BLaER1 treated with 17β-estradiol and CSF1 and Interleukin-3, amounts not matched to agents 10 nM and 100 nM (cell line): ENCODE results near the gene ANKHD1.

Experiments used
- H3K27ac ChIP-seq, 11 experiments: shearing (Covaris generic); formaldehyde crosslinking; 2 replicates each; pipeline ENCODE4 v1.8.1; 2022
- H3K27me3 ChIP-seq, 11 experiments: shearing (Covaris generic); formaldehyde crosslinking; 2 replicates each; pipeline ENCODE4 v1.8.1; 2022
- H3K36me3 ChIP-seq, 11 experiments: shearing (Covaris generic); formaldehyde crosslinking; 2 replicates each; pipeline ENCODE4 v1.8.1; 2022
- H3K4me1 ChIP-seq, 10 experiments: shearing (Covaris generic); formaldehyde crosslinking; 2 replicates each; pipeline ENCODE4 v1.8.1; 2022
- H3K4me2 ChIP-seq, 11 experiments: shearing (Covaris generic); formaldehyde crosslinking; 2 replicates each; pipeline ENCODE4 v1.8.1; 2022
- H3K4me3 ChIP-seq, 10 experiments: shearing (Covaris generic); formaldehyde crosslinking; 2 replicates each; pipeline ENCODE4 v1.8.1; 2022
- H3K9ac ChIP-seq, 11 experiments: shearing (Covaris generic); formaldehyde crosslinking; 2 replicates each; pipeline ENCODE4 v1.8.1; 2022
- H3K9me3 ChIP-seq, 11 experiments: shearing (Covaris generic); formaldehyde crosslinking; replicated peaks in 1 of 11; 2 replicates each; pipeline ENCODE4 v1.8.1; 2022
- H4K20me1 ChIP-seq, 11 experiments: shearing (Covaris generic); formaldehyde crosslinking; 2 replicates each; pipeline ENCODE4 v1.8.1; 2022
- Cebpa-rat ChIP-seq, 11 experiments: shearing (Covaris generic); IDR thresholded peaks; 2 replicates each; pipeline ENCODE4 v1.8.1; 2022

Gene ANKHD1

DNA sequence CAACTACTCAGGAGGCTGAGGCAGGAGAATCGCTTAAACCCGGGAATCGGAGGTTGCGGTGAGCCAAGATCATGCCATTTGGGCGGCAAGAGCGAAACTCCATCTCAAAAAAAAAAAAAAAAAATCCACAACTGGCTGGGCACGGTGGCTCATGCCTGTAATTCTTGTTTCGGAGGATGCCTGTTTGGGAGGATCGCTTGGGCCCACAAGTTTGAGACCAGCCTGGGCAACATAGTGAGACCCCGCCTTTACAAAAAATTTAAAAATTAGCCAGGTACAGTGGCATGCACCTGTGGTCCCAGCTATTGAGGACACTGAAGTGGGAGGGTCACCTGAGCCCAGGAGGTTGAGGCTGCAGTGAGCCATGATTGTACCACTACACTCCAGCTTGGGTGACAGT is 144.0 kb downstream of the ANKHD1 start:
- peaks cover 56 to 78% (median 70%) of the 10 kb centered on the region in 11 experiments for H3K36me3 ChIP-seq
- no peak for TF ChIP-seq Cebpa-rat (IDR thresholded peaks at IDR 0.05)
- H3K27ac ChIP-seq: no peak overlapping the region
- H3K27me3 ChIP-seq: no peaks in the 10 kb centered on the region
- no peak overlapping the region for H3K4me3 ChIP-seq
- H3K9me3 ChIP-seq: no peaks in the 10 kb centered on the region
- H3K4me2 ChIP-seq: peak overlapping the region in 2 of 11 experiments; percentile 97; a peak in 1 of 22 replicates
- H3K9ac ChIP-seq: 0 out of 22 replicates have a peak overlapping the region, but pooled peaks of 1 of the 11 experiments have one; percentile 3
- H4K20me1 ChIP-seq: peaks cover 0 to 30% (median 0%) of the 10 kb centered on the region in 11 experiments; a peak in 7 of 22 replicates
- H3K4me1 ChIP-seq: peaks cover 39 to 51% (median 42%) of the 10 kb centered on the region in 10 experiments

DNA sequence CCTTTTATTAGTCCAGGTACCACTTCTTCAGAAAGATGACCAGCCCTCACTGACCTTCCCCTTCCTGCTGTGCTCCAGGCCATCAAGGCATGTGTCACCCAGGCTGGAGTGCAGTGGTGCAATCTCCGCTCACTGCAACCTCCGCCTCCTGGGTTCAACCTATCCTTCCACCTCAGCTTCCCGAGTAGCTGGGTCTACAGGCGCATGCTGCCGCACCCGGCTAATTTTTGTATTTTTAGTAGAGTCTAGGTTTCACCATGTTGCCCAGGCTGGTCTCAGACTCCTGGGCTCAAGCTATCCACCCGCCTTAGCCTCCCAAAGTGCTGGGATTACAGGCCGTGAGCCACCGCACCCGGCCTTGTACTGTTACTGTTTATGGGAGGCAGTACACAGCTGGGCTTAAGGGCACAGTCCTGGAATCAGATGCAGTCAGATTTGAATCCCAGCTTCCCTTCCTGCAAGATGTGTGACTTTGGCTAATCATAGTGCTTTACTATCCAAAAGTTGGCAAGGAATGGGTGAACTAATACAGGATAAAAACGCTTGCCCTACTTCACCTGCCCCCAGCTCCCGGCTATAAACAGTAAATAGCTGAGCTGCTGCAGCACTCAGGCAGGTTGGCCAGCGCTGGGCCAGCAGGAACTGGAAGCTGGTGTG is 145.3 kb downstream of the ANKHD1 start:
- no peak for TF ChIP-seq Cebpa-rat (IDR thresholded peaks at IDR 0.05)
- H3K9me3 ChIP-seq: no peaks in the 10 kb centered on the region
- peak overlapping the region; percentile 31 to 92 (median 88); a peak in 21 of 22 replicates for H3K27ac ChIP-seq
- peak overlapping the region; percentile 29 to 65 (median 54); a peak in 13 of 20 replicates for H3K4me3 ChIP-seq
- H3K27me3 ChIP-seq: no peaks in the 10 kb centered on the region
- peaks cover 56 to 78% (median 70%) of the 10 kb centered on the region in 11 experiments for H3K36me3 ChIP-seq
- peaks cover 0 to 43% (median 0%) of the 10 kb centered on the region in 11 experiments; a peak in 7 of 22 replicates for H4K20me1 ChIP-seq
- peak overlapping the region; percentile 76 to 90 (median 80); a peak in 21 of 22 replicates for H3K9ac ChIP-seq
- H3K4me2 ChIP-seq: peak overlapping the region; percentile 86 to 98 (median 92)
- peaks cover 42 to 65% (median 55%) of the 10 kb centered on the region in 10 experiments for H3K4me1 ChIP-seq

- Histone ChIP-seq H3K27me3 (no peaks in the 10 kb centered on the region), H3K9me3 (no peaks in the 10 kb centered on the region), H4K20me1 (peaks cover 0 to 51% (median 0%) of the 10 kb centered on the region in 11 experiments; a peak in 8 of 22 replicates), H3K4me2 (peak within 1 kb of the TSS; percentile 86 to 98 (median 92)), H3K27ac (peak within 1 kb of the TSS; percentile 80 to 92 (median 88)), H3K36me3 (peaks cover 54 to 77% (median 68%) of the 10 kb centered on the region in 11 experiments), H3K4me3 (peak within 1 kb of the TSS; percentile 45 to 65 (median 54)), H3K9ac (peak within 1 kb of the TSS; percentile 76 to 90 (median 80)), H3K4me1 (peaks cover 42 to 72% (median 57%) of the 10 kb centered on the region in 10 experiments)
- TF ChIP-seq Cebpa-rat (IDR thresholded peaks at IDR 0.05): peak in 1 of 11 experiments; percentile 14; a peak in 1 of 22 replicates
Measured at GRCh38 chr5:140547508-140548299, 146.1 kb downstream of the ANKHD1 start, which contains the start of gene EIF4EBP3. TSS of gene EIF4EBP3 (plus strand) at chr5:140547662. CDS start at chr5:140547738, 76 bp downstream.

- H3K27me3 ChIP-seq: no peaks in the 10 kb centered on the region
- H3K9ac ChIP-seq: peak overlapping the region; percentile 76 to 90 (median 80)
- H3K27ac ChIP-seq: peak overlapping the region; percentile 80 to 92 (median 88)
- no peak for TF ChIP-seq Cebpa-rat (IDR thresholded peaks at IDR 0.05)
- H3K4me3 ChIP-seq: peak overlapping the region; percentile 45 to 65 (median 54)
- H3K4me1 ChIP-seq: peaks cover 42 to 78% (median 62%) of the 10 kb centered on the region in 10 experiments
- peaks cover 0 to 57% (median 0%) of the 10 kb centered on the region in 11 experiments; a peak in 10 of 22 replicates for H4K20me1 ChIP-seq
- no peaks in the 10 kb centered on the region for H3K9me3 ChIP-seq
- peaks cover 55 to 77% (median 68%) of the 10 kb centered on the region in 11 experiments for H3K36me3 ChIP-seq
- H3K4me2 ChIP-seq: peak overlapping the region; percentile 86 to 98 (median 92)
Measured at GRCh38 chr5:140548300-140548688, 146.7 kb downstream of the ANKHD1 start.

GRCh38 chr5:140548791-140549190 is 147.2 kb downstream of the ANKHD1 start:
- peak overlapping the region; percentile 86 to 98 (median 92) for H3K4me2 ChIP-seq
- peak overlapping the region; percentile 76 to 90 (median 80) for H3K9ac ChIP-seq
- H3K9me3 ChIP-seq: no peaks in the 10 kb centered on the region
- peaks cover 42 to 83% (median 67%) of the 10 kb centered on the region in 10 experiments for H3K4me1 ChIP-seq
- no peak for TF ChIP-seq Cebpa-rat (IDR thresholded peaks at IDR 0.05)
- no peaks in the 10 kb centered on the region for H3K27me3 ChIP-seq
- H3K4me3 ChIP-seq: peak overlapping the region in 7 of 10 experiments; percentile 45 to 65 (median 53); a peak in 13 of 20 replicates
- peaks cover 54 to 77% (median 68%) of the 10 kb centered on the region in 11 experiments for H3K36me3 ChIP-seq
- peaks cover 0 to 62% (median 0%) of the 10 kb centered on the region in 11 experiments; a peak in 10 of 22 replicates for H4K20me1 ChIP-seq
- peak overlapping the region; percentile 80 to 92 (median 88) for H3K27ac ChIP-seq

- TF ChIP-seq Cebpa-rat (IDR thresholded peaks at IDR 0.05): no peak
- Histone ChIP-seq H3K36me3 (peaks cover 53 to 77% (median 65%) of the 10 kb centered on the region in 11 experiments), H3K4me2 (peak overlapping the region; percentile 86 to 98 (median 92)), H3K4me1 (peaks cover 42 to 90% (median 74%) of the 10 kb centered on the region in 10 experiments), H3K27ac (peak overlapping the region; percentile 80 to 92 (median 88); a peak in 20 of 22 replicates), H3K9me3 (no peaks in the 10 kb centered on the region), H3K9ac (peak overlapping the region in 9 of 11 experiments; percentile 8 to 90 (median 78); a peak in 15 of 22 replicates), H3K4me3 (peak overlapping the region in 3 of 10 experiments; percentile 41 to 52 (median 45); a peak in 8 of 20 replicates), H4K20me1 (peaks cover 0 to 69% (median 2%) of the 10 kb centered on the region in 11 experiments; a peak in 10 of 22 replicates), H3K27me3 (no peaks in the 10 kb centered on the region)
Measured at GRCh38 chr5:140549237-140550144, 147.9 kb downstream of the ANKHD1 start.

DNA sequence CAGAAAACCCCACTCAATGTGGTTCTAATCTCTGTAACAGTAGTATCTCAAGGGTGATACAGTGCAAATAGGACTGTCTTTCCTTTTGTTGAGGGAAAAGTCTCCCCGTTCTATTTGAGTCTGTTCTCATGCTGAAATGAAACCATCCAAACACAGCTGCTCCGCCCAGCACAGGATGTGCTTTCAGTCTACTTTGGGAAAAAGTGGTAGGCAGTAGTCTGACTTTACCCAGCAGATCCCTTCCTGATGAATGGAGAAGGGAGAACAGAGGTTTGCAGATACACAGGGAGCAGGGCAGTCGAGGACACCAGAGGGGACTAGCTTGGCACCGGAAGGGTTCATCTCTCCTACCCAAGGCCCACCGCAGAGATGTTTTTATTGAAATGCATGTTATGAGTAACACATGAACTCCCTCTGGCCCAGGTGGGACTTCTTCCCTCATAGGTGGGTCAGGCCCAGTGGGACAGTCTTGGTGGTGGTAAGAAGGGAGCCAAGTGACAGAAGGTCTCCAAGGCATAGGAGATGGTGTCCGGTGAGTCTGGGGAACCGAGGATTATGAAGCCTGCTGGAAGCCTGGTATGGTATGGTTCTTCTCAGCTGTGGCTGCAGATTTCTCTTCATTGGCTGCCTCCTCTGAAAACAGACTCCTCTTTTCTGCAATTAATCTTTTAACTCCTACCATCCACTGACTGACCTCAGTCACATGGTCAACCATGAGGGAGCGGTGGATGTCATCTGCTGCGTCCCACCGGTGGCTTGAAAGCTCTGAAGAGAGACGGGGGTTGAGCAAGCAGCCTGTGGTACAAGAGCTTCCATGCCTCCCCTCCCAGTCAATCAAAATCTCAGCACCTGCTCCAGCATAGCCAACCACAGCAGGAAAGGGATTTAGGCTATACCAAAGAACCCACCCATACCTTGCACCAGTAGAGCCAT is 148.8 kb downstream of the ANKHD1 start:
- H3K36me3 ChIP-seq: peaks cover 49 to 78% (median 66%) of the 10 kb centered on the region in 11 experiments
- peak overlapping the region in 8 of 11 experiments; percentile 86 to 98 (median 94); a peak in 16 of 22 replicates for H3K4me2 ChIP-seq

More for the DNA sequence above, 148.8 kb downstream of the ANKHD1 start:
- Histone ChIP-seq H4K20me1 (peaks cover 0 to 78% (median 6%) of the 10 kb centered on the region in 11 experiments; a peak in 10 of 22 replicates), H3K4me1 (peaks cover 48 to 99% (median 83%) of the 10 kb centered on the region in 10 experiments), H3K9me3 (no peaks in the 10 kb centered on the region), H3K27ac (peak overlapping the region in 10 of 11 experiments; percentile 51 to 92 (median 88); a peak in 19 of 22 replicates), H3K4me3 (peak overlapping the region in 3 of 10 experiments; percentile 5 to 84 (median 52); a peak in 5 of 20 replicates), H3K9ac (peak overlapping the region in 6 of 11 experiments; percentile 24 to 90 (median 78); a peak in 8 of 22 replicates), H3K27me3 (no peaks in the 10 kb centered on the region)
- TF ChIP-seq Cebpa-rat (IDR thresholded peaks at IDR 0.05): no peak
